Trophoblast cell (in vitro differentiated cells and primary cell): ENCODE results near the gene PPP6R2.

Experiments used
- DNase-seq, 2 donors: peaks; one replicate each; pipeline ENCODE4 v3.0.0-alpha.2; 2016
- H2AFZ ChIP-seq: 2 replicates; pipeline ENCODE4 v1.6.1; 2013; ENCODE audit warnings: low read length, moderate library complexity, mild to moderate bottlenecking; ENCODE audit not compliant: insufficient read depth, poor library complexity
- H2AK5ac ChIP-seq: 2 replicates; pipeline ENCODE4 v1.6.1; 2013; ENCODE audit warnings: mild to moderate bottlenecking, low read length
- H2BK120ac ChIP-seq: 2 replicates; pipeline ENCODE4 v1.6.1; 2013; ENCODE audit warnings: low read length, mild to moderate bottlenecking, moderate library complexity; ENCODE audit not compliant: insufficient read depth, poor library complexity
- H2BK12ac ChIP-seq: 2 replicates; pipeline ENCODE4 v1.6.1; 2013; ENCODE audit warnings: mild to moderate bottlenecking, low read length, moderate library complexity
- H2BK5ac ChIP-seq: 2 replicates; pipeline ENCODE4 v1.6.1; 2013; ENCODE audit warnings: low read length, low read depth, moderate library complexity, mild to moderate bottlenecking; ENCODE audit not compliant: poor library complexity
- H3K14ac ChIP-seq: 2 replicates; pipeline ENCODE4 v1.6.1; 2013; ENCODE audit warnings: mild to moderate bottlenecking, low read length
- H3K18ac ChIP-seq: 2 replicates; pipeline ENCODE4 v1.6.1; 2013; ENCODE audit warnings: mild to moderate bottlenecking, low read length
- H3K23ac ChIP-seq: 2 replicates; pipeline ENCODE4 v1.6.1; 2013; ENCODE audit warnings: low read length
- H3K27ac ChIP-seq: 2 replicates; pipeline ENCODE4 v1.5.1; 2013; ENCODE audit warnings: low read depth, mild to moderate bottlenecking, inconsistent platforms, low read length, moderate library complexity
- H3K27me3 ChIP-seq: 2 replicates; pipeline ENCODE4 v1.6.1; 2013; ENCODE audit warnings: inconsistent platforms, mild to moderate bottlenecking, low read length, moderate library complexity; ENCODE audit not compliant: insufficient read depth
- H3K36me3 ChIP-seq, 2 experiments: 1 replicate in 1 of 2; 2 replicates in 1 of 2; pipeline ENCODE4 v1.6.1; 2013; ENCODE audit warnings: low read length in 2 of 2, mild to moderate bottlenecking in 2 of 2, moderate library complexity in 1 of 2; ENCODE audit not compliant: insufficient read depth in 2 of 2, control insufficient read depth in 1 of 2
- H3K4ac ChIP-seq: 2 replicates; pipeline ENCODE4 v1.6.1; 2013; ENCODE audit warnings: low read depth, mild to moderate bottlenecking, low read length, moderate library complexity
- H3K4me1 ChIP-seq, 2 experiments: 1 replicate in 1 of 2; 2 replicates in 1 of 2; pipeline ENCODE4 v1.6.1; 2013; ENCODE audit warnings: low read length in 2 of 2, mild to moderate bottlenecking in 2 of 2, moderate library complexity in 1 of 2; ENCODE audit not compliant: insufficient read depth in 2 of 2, control insufficient read depth in 1 of 2
- H3K4me2 ChIP-seq: 2 replicates; pipeline ENCODE4 v1.6.1; 2013; ENCODE audit warnings: inconsistent platforms, mild to moderate bottlenecking, low read length, moderate library complexity
- H3K4me3 ChIP-seq: 2 replicates; pipeline ENCODE4 v1.5.1; 2013; ENCODE audit warnings: mild to moderate bottlenecking, low read depth, low read length, inconsistent platforms
- H3K79me1 ChIP-seq: one replicate; pipeline ENCODE4 v1.6.1; 2013; ENCODE audit warnings: low read length
- H3K79me2 ChIP-seq: 2 replicates; pipeline ENCODE4 v1.6.1; 2013; ENCODE audit warnings: low read length, mild to moderate bottlenecking; ENCODE audit not compliant: control insufficient read depth, insufficient read depth, poor library complexity
- H3K9ac ChIP-seq: 2 replicates; pipeline ENCODE4 v1.6.1; 2013; ENCODE audit warnings: mild to moderate bottlenecking, low read length
- H3K9me3 ChIP-seq: 2 replicates; pipeline ENCODE4 v1.6.1; 2013; ENCODE audit warnings: low read depth, mild to moderate bottlenecking, control low read depth, inconsistent platforms, low read length; ENCODE audit not compliant: insufficient read depth
- H4K12ac ChIP-seq: 2 replicates; pipeline ENCODE4 v1.6.1; 2013; ENCODE audit warnings: low read depth, mild to moderate bottlenecking, low read length, moderate library complexity
- H4K8ac ChIP-seq: 2 replicates; pipeline ENCODE4 v1.6.1; 2013; ENCODE audit warnings: low read depth, mild to moderate bottlenecking, low read length, moderate library complexity
- H4K91ac ChIP-seq: one replicate; pipeline ENCODE4 v1.6.1; 2013; ENCODE audit warnings: low read depth, mild to moderate bottlenecking, low read length, moderate library complexity
- WGBS: extraction: QIAGEN DNeasy Blood & Tissue Kit; methylation state at CpG from one replicate; pipeline ENCODE4 v1.1.7; 2013; ENCODE audit warnings: missing lambda C conversion rate; ENCODE audit not compliant: insufficient read length, insufficient coverage; ENCODE audit errors: extremely low coverage; 5-methylcytosine and 5-hydroxymethylcytosine counted together

The PPP6R2 gene

GRCh38 chr22:50326225-50326955 lies 16.7 kb upstream of the PPP6R2 start:
- H2BK120ac ChIP-seq = peak overlapping the region; percentile 92
- H3K14ac ChIP-seq = peak overlapping the region; percentile 87
- peaks cover 11% of the 10 kb centered on the region for H3K79me1 ChIP-seq
- H3K4me2 ChIP-seq = peak overlapping the region; percentile 86
- peak overlapping the region; percentile 91 for H4K8ac ChIP-seq
- peaks cover 5 to 9% of the 10 kb centered on the region in 2 experiments for H3K4me1 ChIP-seq
- H3K4ac ChIP-seq = peak overlapping the region; percentile 65
- H3K36me3 ChIP-seq = no peaks in the 10 kb centered on the region
- no peaks in the 10 kb centered on the region for H3K27me3 ChIP-seq
- H2BK5ac ChIP-seq = no peak overlapping the region
- no peak overlapping the region for H2AK5ac ChIP-seq
- DNase-seq = no peak
- no peaks in the 10 kb centered on the region for H3K9me3 ChIP-seq
- peaks cover 10% of the 10 kb centered on the region for H3K79me2 ChIP-seq
- peak overlapping the region; percentile 99 for H2AFZ ChIP-seq
- H3K27ac ChIP-seq = no peak overlapping the region
- H4K12ac ChIP-seq = peak overlapping the region; percentile 77
- H3K23ac ChIP-seq = no peak overlapping the region
- WGBS = no CpG with 5 or more reads among the region's 56 CpGs
- peak overlapping the region; percentile 76 for H2BK12ac ChIP-seq
- H3K18ac ChIP-seq = peak overlapping the region; percentile 85
- peak overlapping the region; percentile 90 for H3K4me3 ChIP-seq
- H4K91ac ChIP-seq = peak overlapping the region; percentile 70
- H3K9ac ChIP-seq = peak overlapping the region; percentile 79

DNA sequence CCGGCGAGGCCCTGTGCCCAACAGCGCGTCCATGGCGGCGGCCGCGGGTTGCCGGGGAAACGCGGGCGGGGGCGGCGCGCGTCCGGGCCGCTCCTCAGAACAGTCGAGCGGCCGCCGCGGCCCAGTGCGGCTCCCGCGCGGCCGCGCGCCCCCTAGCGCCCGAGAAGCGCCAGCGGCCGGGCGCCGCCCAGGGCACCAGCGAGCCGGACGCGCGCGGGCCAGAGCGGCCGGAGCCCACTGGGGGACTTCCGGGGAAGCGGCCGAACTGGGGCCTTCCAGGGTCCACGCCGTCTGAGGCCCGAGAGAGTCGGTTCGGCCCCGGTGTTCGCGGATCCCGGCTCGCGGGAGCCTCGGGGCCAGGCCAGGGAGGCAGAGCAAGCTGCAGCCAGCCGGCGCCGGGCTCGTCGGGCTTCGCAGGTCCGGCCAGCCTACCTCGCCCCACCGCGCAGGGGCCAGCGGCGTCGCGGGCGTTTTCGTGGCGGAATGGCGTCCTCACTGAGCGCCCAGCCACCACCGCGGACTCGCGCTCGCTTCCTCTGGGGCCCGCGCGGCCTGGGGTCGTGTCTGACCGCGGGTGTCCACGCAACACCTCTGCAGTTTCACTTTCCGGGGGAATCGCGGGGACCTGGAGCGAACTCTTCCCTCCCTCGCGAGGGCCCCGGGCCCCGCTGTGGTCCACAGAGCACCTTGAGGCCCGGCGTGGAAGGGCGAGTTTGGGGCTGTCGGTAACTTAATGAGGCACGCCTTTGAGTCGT lies 16.0 kb upstream of the PPP6R2 start, which contains the start of gene DENND6B:
TSS of gene DENND6B (minus strand) at position 57 of the 755 bp plus-strand sequence. CDS start at position 33, 24 bp downstream.
- peak within 1 kb of the TSS; percentile 86 for H3K4me2 ChIP-seq
- H2AK5ac ChIP-seq = peak within 1 kb of the TSS; percentile 46
- H2BK120ac ChIP-seq = peak within 1 kb of the TSS; percentile 94
- WGBS = no CpG with 5 or more reads among the region's 105 CpGs
- peak within 1 kb of the TSS; percentile 99 for H2AFZ ChIP-seq
- no peaks in the 10 kb centered on the region for H3K27me3 ChIP-seq
- peak; percentile 69 to 92 for DNase-seq
- H3K27ac ChIP-seq = no peak within 1 kb of the TSS
- H4K8ac ChIP-seq = peak within 1 kb of the TSS; percentile 100
- H3K18ac ChIP-seq = peak within 1 kb of the TSS; percentile 97
- H3K4ac ChIP-seq = peak within 1 kb of the TSS; percentile 93
- H2BK12ac ChIP-seq = peak within 1 kb of the TSS; percentile 76
- H4K12ac ChIP-seq = peak within 1 kb of the TSS; percentile 92
- H3K36me3 ChIP-seq = no peaks in the 10 kb centered on the region
- peak within 1 kb of the TSS; percentile 90 for H3K9ac ChIP-seq
- H2BK5ac ChIP-seq = peak within 1 kb of the TSS; percentile 82
- H3K9me3 ChIP-seq = no peaks in the 10 kb centered on the region
- H4K91ac ChIP-seq = peak within 1 kb of the TSS; percentile 76
- peak within 1 kb of the TSS; percentile 90 for H3K4me3 ChIP-seq
- H3K79me2 ChIP-seq = peaks cover 10% of the 10 kb centered on the region
- peaks cover 5 to 9% of the 10 kb centered on the region in 2 experiments for H3K4me1 ChIP-seq
- peaks cover 11% of the 10 kb centered on the region for H3K79me1 ChIP-seq
- peak within 1 kb of the TSS; percentile 98 for H3K14ac ChIP-seq
- no peak within 1 kb of the TSS for H3K23ac ChIP-seq

GRCh38 chr22:50327711-50328019 lies 15.5 kb upstream of the PPP6R2 start:
- Histone ChIP-seq H2BK120ac (no peak overlapping the region), H2AK5ac (peak overlapping the region; percentile 46), H3K27ac (no peak overlapping the region), H4K12ac (peak overlapping the region; percentile 92), H3K9ac (no peak overlapping the region), H3K36me3 (no peaks in the 10 kb centered on the region), H3K27me3 (no peaks in the 10 kb centered on the region), H2BK12ac (no peak overlapping the region), H3K79me1 (peaks cover 11% of the 10 kb centered on the region), H3K18ac (peak overlapping the region; percentile 97), H4K91ac (peak overlapping the region; percentile 76), H4K8ac (peak overlapping the region; percentile 100), H3K14ac (peak overlapping the region; percentile 98), H3K4ac (peak overlapping the region; percentile 93), H3K79me2 (peaks cover 10% of the 10 kb centered on the region), H3K4me1 (peaks cover 5 to 9% of the 10 kb centered on the region in 2 experiments), H3K23ac (no peak overlapping the region), H2AFZ (peak overlapping the region; percentile 97), H3K9me3 (no peaks in the 10 kb centered on the region), H3K4me2 (peak overlapping the region; percentile 78), H3K4me3 (peak overlapping the region; percentile 77), H2BK5ac (peak overlapping the region; percentile 82)
- DNase-seq = no peak
- no CpG with 5 or more reads among the region's 22 CpGs for WGBS

GRCh38 chr22:50329236-50329635 lies 13.9 kb upstream of the PPP6R2 start:
- Histone ChIP-seq H3K27ac (no peak overlapping the region), H3K9ac (no peak overlapping the region), H3K4ac (no peak overlapping the region), H2BK5ac (no peak overlapping the region), H3K4me3 (no peak overlapping the region), H4K8ac (no peak overlapping the region), H3K4me1 (peaks cover 5 to 9% of the 10 kb centered on the region in 2 experiments), H3K14ac (no peak overlapping the region), H3K27me3 (no peaks in the 10 kb centered on the region), H4K91ac (no peak overlapping the region), H2BK120ac (no peak overlapping the region), H3K23ac (no peak overlapping the region), H4K12ac (no peak overlapping the region), H2BK12ac (no peak overlapping the region), H3K9me3 (no peaks in the 10 kb centered on the region), H3K36me3 (no peaks in the 10 kb centered on the region), H3K79me2 (peaks cover 10% of the 10 kb centered on the region), H2AFZ (no peak overlapping the region), H3K18ac (no peak overlapping the region), H3K79me1 (peaks cover 11% of the 10 kb centered on the region), H3K4me2 (no peak overlapping the region), H2AK5ac (no peak overlapping the region)
- DNase-seq = no peak
- no CpG with 5 or more reads among the region's 6 CpGs for WGBS
